GM23338 (cell line): Measurements from ENCODE around the gene ATP10B. TPM values are rescaled to one million over a fixed set of nuclear protein-coding genes. Genes with fewer than 3 reads are reported as not detected.

ENCODE experiments used
- ATAC-seq: fragments of 200-7000 bp; cut with Tn5 transposase; 3 replicates; pipeline ENCODE4 v1.9.1; 2020
- DNase-seq: peaks from one replicate; pipeline ENCODE4 v3.0.0-alpha.2; 2015; ENCODE audit warnings: low spot score
- H2AFZ ChIP-seq: fragments of 200-600 bp; sonication (generic); 2 replicates; pipeline ENCODE4 v1.8.0; 2016; ENCODE audit warnings: antibody characterized with exemption, mild to moderate bottlenecking, moderate library complexity
- H3F3A ChIP-seq: fragments of 200-600 bp; sonication (generic); replicated peaks from 2 replicates; pipeline ENCODE4 v1.8.0; 2017; ENCODE audit warnings: antibody characterized with exemption, mixed run types, low read depth
- H3K27ac ChIP-seq: fragments of 200-600 bp; sonication (generic); 2 replicates; pipeline ENCODE4 v1.6.1; 2016; ENCODE audit warnings: low read depth
- H3K27me3 ChIP-seq: fragments of 200-600 bp; sonication (generic); 2 replicates; pipeline ENCODE4 v1.8.0; 2016; ENCODE audit warnings: mild to moderate bottlenecking, mixed run types, moderate library complexity; ENCODE audit not compliant: insufficient read depth
- H3K36me3 ChIP-seq: fragments of 200-600 bp; sonication (generic); 2 replicates; pipeline ENCODE4 v1.8.0; 2016; ENCODE audit warnings: mild to moderate bottlenecking; ENCODE audit not compliant: insufficient read depth
- H3K4me1 ChIP-seq: fragments of 200-600 bp; sonication (generic); 2 replicates; pipeline ENCODE4 v1.8.0; 2016; ENCODE audit warnings: mild to moderate bottlenecking, moderate library complexity; ENCODE audit not compliant: insufficient read depth
- H3K4me2 ChIP-seq: fragments of 200-600 bp; sonication (generic); 2 replicates; pipeline ENCODE4 v1.7.1; 2017; ENCODE audit warnings: mixed run types
- H3K4me3 ChIP-seq: fragments of 200-600 bp; sonication (generic); 2 replicates; pipeline ENCODE4 v1.6.1; 2016; ENCODE audit warnings: mixed run types
- H3K79me2 ChIP-seq: fragments of 200-600 bp; sonication (generic); replicated peaks from 2 replicates; pipeline ENCODE4 v1.8.0; 2017; ENCODE audit warnings: mild to moderate bottlenecking; ENCODE audit not compliant: insufficient read depth
- H3K9me2 ChIP-seq: fragments of 200-600 bp; sonication (generic); 2 replicates; pipeline ENCODE4 v1.8.0; 2017; ENCODE audit not compliant: insufficient read depth
- H4K20me1 ChIP-seq: fragments of 200-600 bp; sonication (generic); replicated peaks from 2 replicates; pipeline ENCODE4 v1.8.0; 2017; ENCODE audit warnings: mild to moderate bottlenecking; ENCODE audit not compliant: insufficient read depth
- H3K27ac Mint-ChIP-seq: 2 replicates; pipeline ENCODE4 v1.8.0; 2020; ENCODE audit warnings: inconsistent platforms, mild to moderate bottlenecking, moderate library complexity, mixed read lengths
- H3K27me3 Mint-ChIP-seq: 3 replicates; pipeline ENCODE4 v1.8.0; 2022; ENCODE audit warnings: low read depth, mild to moderate bottlenecking, moderate library complexity, mixed read lengths, inconsistent platforms; ENCODE audit not compliant: insufficient read depth, poor library complexity
- H3K36me3 Mint-ChIP-seq: 3 replicates; pipeline ENCODE4 v1.8.0; 2021; ENCODE audit warnings: low read depth, mild to moderate bottlenecking, inconsistent platforms, moderate library complexity, mixed read lengths
- H3K4me1 Mint-ChIP-seq: 3 replicates; pipeline ENCODE4 v1.8.0; 2020; ENCODE audit warnings: mild to moderate bottlenecking, inconsistent platforms, mixed read lengths
- H3K4me3 Mint-ChIP-seq: 3 replicates; pipeline ENCODE4 v1.8.0; 2021; ENCODE audit warnings: moderate library complexity, mild to moderate bottlenecking, inconsistent platforms, mixed read lengths
- H3K9me3 Mint-ChIP-seq: 3 replicates; pipeline ENCODE4 v1.8.0; 2020; ENCODE audit warnings: moderate library complexity, mild to moderate bottlenecking, inconsistent platforms, mixed read lengths
- CREB1 ChIP-seq: fragments of 250-450 bp; sonication (Bioruptor Pico); IDR thresholded peaks from 2 replicates; pipeline ENCODE4 v1.5.0; 2020; ENCODE audit warnings: low read depth, mild to moderate bottlenecking, moderate library complexity
- EZH2 ChIP-seq: fragments of 200-600 bp; sonication (generic); IDR thresholded peaks from one replicate; pipeline ENCODE4 v1.8.0; 2017; ENCODE audit warnings: antibody characterized with exemption, mild to moderate bottlenecking, low read depth; ENCODE audit not compliant: unreplicated experiment
- EZH2phosphoT487 ChIP-seq: fragments of 200-600 bp; sonication (generic); IDR thresholded peaks from one replicate; pipeline ENCODE4 v1.8.1; 2018; ENCODE audit warnings: antibody characterized with exemption; ENCODE audit not compliant: unreplicated experiment
- NANOG ChIP-seq: IDR thresholded peaks from 2 replicates; pipeline ENCODE4 v1.6.1; 2016; ENCODE audit warnings: antibody characterized with exemption, borderline replicate concordance
- STAT1 ChIP-seq: IDR thresholded peaks from one replicate; pipeline ENCODE4 v1.6.1; 2016; ENCODE audit warnings: antibody characterized with exemption; ENCODE audit not compliant: unreplicated experiment
- ZNF114 ChIP-seq: fragments of 250-450 bp; sonication (Bioruptor Pico); IDR thresholded peaks from 2 replicates; pipeline ENCODE4 v1.5.0; 2020; ENCODE audit warnings: mild to moderate bottlenecking, moderate library complexity
- polyA plus RNA-seq: library from polyadenylated mRNA; unstranded; fragments of >200 nt; fragmentation: Nextera tagmentation; extraction: Ambion mirVana; gene quantifications from 2 replicates; pipeline ENCODE4 v1.2.1, GENCODE V29; 2016
- total RNA-seq: library from RNA; depleted of rRNA; stranded (reverse); fragments of >200 nt; shearing (Covaris generic); gene quantifications from 2 replicates; pipeline ENCODE4 v1.2.3, GENCODE V29; 2014
- TF ChIP-seq, protein P1 (sequence below): IDR thresholded peaks from one replicate; pipeline ENCODE4 v1.6.1; 2018; ENCODE audit warnings: antibody characterized with exemption; ENCODE audit not compliant: unreplicated experiment
- TF ChIP-seq, protein P2 (sequence below): fragments of 250-450 bp; sonication (Bioruptor Pico); IDR thresholded peaks from 2 replicates; pipeline ENCODE4 v1.5.0; 2020; ENCODE audit warnings: mild to moderate bottlenecking, moderate library complexity
- TF ChIP-seq, protein P3 (sequence below), 2 experiments: fragments of 200-600 bp in 1 of 2; sonication (generic) in 1 of 2; conservative IDR thresholded peaks; 2 replicates each; pipeline versions ENCODE4 v1.5.1 to v1.6.1; 2016 to 2017; ENCODE audit warnings: antibody characterized with exemption in 2 of 2, low read depth in 2 of 2, mild to moderate bottlenecking in 2 of 2, moderate library complexity in 1 of 2
- TF ChIP-seq, protein P4 (sequence below): IDR thresholded peaks from 2 replicates; pipeline ENCODE4 v1.6.1; 2016; ENCODE audit warnings: antibody characterized with exemption

Gene ATP10B
- total and polyA plus RNA-seq, 2 experiments from 2014 or later, result 0.11 to 0.14 TPM

DNA sequence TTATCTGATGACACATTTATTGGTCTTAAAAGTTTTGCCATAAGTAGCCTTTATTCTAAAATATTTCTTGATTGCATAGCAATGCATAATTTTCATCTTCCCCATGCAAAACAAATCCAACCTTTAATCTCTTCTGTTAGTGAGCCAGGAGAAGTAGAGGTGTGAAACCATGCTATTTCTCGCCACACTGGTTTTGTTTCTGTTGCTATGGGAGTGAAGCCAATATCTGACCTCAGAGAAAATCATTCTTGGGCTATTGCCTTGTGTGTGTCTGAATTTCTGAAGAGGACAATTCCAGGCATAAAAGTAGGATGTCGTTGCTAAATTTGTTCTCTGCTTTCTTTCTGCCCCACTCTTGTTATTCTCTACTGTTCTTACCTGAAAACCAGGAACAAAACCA is 246.7 kb downstream of the ATP10B start:
- no peaks in the 10 kb centered on the region for H3K4me1 ChIP-seq
- no peaks in the 10 kb centered on the region for H3K9me2 ChIP-seq
- H3K4me3 ChIP-seq, result no peak overlapping the region
- Mint-ChIP-seq H3K27ac (no peak overlapping the region), H3K27me3 (peaks cover 1% of the 10 kb centered on the region), H3K9me3 (no peaks in the 10 kb centered on the region), H3K4me3 (no peak overlapping the region), H3K36me3 (no peaks in the 10 kb centered on the region), H3K4me1 (no peaks in the 10 kb centered on the region)
- no peak overlapping the region for H3K4me2 ChIP-seq
- H3F3A ChIP-seq, result no peaks in the 10 kb centered on the region
- no peak overlapping the region for H2AFZ ChIP-seq
- H3K27ac ChIP-seq, result no peak overlapping the region
- no peaks in the 10 kb centered on the region for H3K36me3 ChIP-seq
- TF ChIP-seq NANOG (no peak), EZH2 (no peak), STAT1 (no peak), CREB1 (CRISPR knock-in tag) (no peak), ZNF114 (CRISPR knock-in tag) (no peak), EZH2phosphoT487 (no peak)
- TF ChIP-seq, protein P1, sequence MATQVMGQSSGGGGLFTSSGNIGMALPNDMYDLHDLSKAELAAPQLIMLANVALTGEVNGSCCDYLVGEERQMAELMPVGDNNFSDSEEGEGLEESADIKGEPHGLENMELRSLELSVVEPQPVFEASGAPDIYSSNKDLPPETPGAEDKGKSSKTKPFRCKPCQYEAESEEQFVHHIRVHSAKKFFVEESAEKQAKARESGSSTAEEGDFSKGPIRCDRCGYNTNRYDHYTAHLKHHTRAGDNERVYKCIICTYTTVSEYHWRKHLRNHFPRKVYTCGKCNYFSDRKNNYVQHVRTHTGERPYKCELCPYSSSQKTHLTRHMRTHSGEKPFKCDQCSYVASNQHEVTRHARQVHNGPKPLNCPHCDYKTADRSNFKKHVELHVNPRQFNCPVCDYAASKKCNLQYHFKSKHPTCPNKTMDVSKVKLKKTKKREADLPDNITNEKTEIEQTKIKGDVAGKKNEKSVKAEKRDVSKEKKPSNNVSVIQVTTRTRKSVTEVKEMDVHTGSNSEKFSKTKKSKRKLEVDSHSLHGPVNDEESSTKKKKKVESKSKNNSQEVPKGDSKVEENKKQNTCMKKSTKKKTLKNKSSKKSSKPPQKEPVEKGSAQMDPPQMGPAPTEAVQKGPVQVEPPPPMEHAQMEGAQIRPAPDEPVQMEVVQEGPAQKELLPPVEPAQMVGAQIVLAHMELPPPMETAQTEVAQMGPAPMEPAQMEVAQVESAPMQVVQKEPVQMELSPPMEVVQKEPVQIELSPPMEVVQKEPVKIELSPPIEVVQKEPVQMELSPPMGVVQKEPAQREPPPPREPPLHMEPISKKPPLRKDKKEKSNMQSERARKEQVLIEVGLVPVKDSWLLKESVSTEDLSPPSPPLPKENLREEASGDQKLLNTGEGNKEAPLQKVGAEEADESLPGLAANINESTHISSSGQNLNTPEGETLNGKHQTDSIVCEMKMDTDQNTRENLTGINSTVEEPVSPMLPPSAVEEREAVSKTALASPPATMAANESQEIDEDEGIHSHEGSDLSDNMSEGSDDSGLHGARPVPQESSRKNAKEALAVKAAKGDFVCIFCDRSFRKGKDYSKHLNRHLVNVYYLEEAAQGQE, result no peak
- TF ChIP-seq, protein P2, sequence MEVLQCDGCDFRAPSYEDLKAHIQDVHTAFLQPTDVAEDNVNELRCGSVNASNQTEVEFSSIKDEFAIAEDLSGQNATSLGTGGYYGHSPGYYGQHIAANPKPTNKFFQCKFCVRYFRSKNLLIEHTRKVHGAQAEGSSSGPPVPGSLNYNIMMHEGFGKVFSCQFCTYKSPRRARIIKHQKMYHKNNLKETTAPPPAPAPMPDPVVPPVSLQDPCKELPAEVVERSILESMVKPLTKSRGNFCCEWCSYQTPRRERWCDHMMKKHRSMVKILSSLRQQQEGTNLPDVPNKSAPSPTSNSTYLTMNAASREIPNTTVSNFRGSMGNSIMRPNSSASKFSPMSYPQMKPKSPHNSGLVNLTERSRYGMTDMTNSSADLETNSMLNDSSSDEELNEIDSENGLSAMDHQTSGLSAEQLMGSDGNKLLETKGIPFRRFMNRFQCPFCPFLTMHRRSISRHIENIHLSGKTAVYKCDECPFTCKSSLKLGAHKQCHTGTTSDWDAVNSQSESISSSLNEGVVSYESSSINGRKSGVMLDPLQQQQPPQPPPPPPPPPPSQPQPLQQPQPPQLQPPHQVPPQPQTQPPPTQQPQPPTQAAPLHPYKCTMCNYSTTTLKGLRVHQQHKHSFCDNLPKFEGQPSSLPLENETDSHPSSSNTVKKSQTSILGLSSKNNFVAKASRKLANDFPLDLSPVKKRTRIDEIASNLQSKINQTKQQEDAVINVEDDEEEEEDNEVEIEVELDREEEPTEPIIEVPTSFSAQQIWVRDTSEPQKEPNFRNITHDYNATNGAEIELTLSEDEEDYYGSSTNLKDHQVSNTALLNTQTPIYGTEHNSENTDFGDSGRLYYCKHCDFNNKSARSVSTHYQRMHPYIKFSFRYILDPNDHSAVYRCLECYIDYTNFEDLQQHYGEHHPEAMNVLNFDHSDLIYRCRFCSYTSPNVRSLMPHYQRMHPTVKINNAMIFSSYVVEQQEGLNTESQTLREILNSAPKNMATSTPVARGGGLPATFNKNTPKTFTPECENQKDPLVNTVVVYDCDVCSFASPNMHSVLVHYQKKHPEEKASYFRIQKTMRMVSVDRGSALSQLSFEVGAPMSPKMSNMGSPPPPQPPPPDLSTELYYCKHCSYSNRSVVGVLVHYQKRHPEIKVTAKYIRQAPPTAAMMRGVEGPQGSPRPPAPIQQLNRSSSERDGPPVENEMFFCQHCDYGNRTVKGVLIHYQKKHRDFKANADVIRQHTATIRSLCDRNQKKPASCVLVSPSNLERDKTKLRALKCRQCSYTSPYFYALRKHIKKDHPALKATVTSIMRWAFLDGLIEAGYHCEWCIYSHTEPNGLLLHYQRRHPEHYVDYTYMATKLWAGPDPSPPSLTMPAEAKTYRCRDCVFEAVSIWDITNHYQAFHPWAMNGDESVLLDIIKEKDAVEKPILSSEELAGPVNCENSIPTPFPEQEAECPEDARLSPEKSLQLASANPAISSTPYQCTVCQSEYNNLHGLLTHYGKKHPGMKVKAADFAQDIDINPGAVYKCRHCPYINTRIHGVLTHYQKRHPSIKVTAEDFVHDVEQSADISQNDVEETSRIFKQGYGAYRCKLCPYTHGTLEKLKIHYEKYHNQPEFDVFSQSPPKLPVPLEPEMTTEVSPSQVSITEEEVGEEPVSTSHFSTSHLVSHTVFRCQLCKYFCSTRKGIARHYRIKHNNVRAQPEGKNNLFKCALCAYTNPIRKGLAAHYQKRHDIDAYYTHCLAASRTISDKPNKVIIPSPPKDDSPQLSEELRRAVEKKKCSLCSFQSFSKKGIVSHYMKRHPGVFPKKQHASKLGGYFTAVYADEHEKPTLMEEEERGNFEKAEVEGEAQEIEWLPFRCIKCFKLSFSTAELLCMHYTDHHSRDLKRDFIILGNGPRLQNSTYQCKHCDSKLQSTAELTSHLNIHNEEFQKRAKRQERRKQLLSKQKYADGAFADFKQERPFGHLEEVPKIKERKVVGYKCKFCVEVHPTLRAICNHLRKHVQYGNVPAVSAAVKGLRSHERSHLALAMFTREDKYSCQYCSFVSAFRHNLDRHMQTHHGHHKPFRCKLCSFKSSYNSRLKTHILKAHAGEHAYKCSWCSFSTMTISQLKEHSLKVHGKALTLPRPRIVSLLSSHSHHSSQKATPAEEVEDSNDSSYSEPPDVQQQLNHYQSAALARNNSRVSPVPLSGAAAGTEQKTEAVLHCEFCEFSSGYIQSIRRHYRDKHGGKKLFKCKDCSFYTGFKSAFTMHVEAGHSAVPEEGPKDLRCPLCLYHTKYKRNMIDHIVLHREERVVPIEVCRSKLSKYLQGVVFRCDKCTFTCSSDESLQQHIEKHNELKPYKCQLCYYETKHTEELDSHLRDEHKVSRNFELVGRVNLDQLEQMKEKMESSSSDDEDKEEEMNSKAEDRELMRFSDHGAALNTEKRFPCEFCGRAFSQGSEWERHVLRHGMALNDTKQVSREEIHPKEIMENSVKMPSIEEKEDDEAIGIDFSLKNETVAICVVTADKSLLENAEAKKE (CRISPR knock-in tag), result no peak
- TF ChIP-seq, protein P3, sequence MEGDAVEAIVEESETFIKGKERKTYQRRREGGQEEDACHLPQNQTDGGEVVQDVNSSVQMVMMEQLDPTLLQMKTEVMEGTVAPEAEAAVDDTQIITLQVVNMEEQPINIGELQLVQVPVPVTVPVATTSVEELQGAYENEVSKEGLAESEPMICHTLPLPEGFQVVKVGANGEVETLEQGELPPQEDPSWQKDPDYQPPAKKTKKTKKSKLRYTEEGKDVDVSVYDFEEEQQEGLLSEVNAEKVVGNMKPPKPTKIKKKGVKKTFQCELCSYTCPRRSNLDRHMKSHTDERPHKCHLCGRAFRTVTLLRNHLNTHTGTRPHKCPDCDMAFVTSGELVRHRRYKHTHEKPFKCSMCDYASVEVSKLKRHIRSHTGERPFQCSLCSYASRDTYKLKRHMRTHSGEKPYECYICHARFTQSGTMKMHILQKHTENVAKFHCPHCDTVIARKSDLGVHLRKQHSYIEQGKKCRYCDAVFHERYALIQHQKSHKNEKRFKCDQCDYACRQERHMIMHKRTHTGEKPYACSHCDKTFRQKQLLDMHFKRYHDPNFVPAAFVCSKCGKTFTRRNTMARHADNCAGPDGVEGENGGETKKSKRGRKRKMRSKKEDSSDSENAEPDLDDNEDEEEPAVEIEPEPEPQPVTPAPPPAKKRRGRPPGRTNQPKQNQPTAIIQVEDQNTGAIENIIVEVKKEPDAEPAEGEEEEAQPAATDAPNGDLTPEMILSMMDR (conservative IDR thresholded peaks at IDR 0.05; ENCODE audit: low read depth in 2 of 2), result no peak
- TF ChIP-seq, protein P4, sequence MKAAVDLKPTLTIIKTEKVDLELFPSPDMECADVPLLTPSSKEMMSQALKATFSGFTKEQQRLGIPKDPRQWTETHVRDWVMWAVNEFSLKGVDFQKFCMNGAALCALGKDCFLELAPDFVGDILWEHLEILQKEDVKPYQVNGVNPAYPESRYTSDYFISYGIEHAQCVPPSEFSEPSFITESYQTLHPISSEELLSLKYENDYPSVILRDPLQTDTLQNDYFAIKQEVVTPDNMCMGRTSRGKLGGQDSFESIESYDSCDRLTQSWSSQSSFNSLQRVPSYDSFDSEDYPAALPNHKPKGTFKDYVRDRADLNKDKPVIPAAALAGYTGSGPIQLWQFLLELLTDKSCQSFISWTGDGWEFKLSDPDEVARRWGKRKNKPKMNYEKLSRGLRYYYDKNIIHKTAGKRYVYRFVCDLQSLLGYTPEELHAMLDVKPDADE, result no peak
- ATAC-seq (no peak), DNase-seq (no peak)
- H4K20me1 ChIP-seq, result no peaks in the 10 kb centered on the region
- H3K27me3 ChIP-seq, result no peaks in the 10 kb centered on the region
- H3K79me2 ChIP-seq, result no peaks in the 10 kb centered on the region
